Transverse colon (tissue), 4 donors: ENCODE data around the gene UGT2A1.

ENCODE experiments used
- EP300 ChIP-seq: sonication (generic); formaldehyde crosslinking; IDR thresholded peaks from one replicate; pipeline ENCODE4 v1.6.1; 2017; ENCODE audit warnings: antibody characterized with exemption, low read depth
- POLR2A ChIP-seq: fragments of 450-650 bp; IDR thresholded peaks from one replicate; pipeline ENCODE4 v1.6.1; 2016; ENCODE audit warnings: antibody characterized with exemption, mild to moderate bottlenecking, moderate library complexity
- POLR2AphosphoS5 ChIP-seq, 3 donors: sonication (generic); formaldehyde crosslinking; IDR thresholded peaks; one replicate each; pipeline ENCODE4 v1.6.1; 2016; ENCODE audit warnings: antibody characterized with exemption in 3 of 3
- TF ChIP-seq, protein P1 (sequence below), 5 experiments: fragments of 200-600 bp in 3 of 5; fragments of 450-650 bp in 2 of 5; sonication (generic) in 3 of 5; IDR thresholded peaks; 1 replicate in 2 of 5; 2 replicates in 3 of 5; pipeline ENCODE4 v1.5.1; 2016 to 2017; ENCODE audit warnings: antibody characterized with exemption in 5 of 5, inconsistent platforms in 3 of 5, mild to moderate bottlenecking in 2 of 5, moderate library complexity in 1 of 5

DNA sequence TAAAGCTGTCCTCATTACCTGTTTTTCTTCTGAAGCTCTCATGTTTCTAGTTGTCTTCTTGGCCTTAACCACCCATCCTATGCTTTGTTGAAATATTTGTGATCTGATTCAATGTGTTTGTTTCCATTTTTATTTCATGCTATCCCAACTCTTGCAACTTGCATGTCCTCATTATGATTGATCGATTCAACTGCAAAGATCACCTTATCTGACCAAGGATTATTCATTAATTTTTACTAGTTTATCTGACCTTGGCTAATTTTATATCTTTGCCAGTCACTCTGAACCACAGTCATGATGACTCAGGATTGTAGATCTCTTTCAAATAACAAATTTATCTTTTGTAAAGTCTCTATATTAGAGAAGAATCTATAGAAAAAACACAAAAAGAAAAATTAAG is 84.3 kb downstream of the UGT2A1 start:
- TF ChIP-seq, protein P1, sequence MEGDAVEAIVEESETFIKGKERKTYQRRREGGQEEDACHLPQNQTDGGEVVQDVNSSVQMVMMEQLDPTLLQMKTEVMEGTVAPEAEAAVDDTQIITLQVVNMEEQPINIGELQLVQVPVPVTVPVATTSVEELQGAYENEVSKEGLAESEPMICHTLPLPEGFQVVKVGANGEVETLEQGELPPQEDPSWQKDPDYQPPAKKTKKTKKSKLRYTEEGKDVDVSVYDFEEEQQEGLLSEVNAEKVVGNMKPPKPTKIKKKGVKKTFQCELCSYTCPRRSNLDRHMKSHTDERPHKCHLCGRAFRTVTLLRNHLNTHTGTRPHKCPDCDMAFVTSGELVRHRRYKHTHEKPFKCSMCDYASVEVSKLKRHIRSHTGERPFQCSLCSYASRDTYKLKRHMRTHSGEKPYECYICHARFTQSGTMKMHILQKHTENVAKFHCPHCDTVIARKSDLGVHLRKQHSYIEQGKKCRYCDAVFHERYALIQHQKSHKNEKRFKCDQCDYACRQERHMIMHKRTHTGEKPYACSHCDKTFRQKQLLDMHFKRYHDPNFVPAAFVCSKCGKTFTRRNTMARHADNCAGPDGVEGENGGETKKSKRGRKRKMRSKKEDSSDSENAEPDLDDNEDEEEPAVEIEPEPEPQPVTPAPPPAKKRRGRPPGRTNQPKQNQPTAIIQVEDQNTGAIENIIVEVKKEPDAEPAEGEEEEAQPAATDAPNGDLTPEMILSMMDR (IDR thresholded peaks at IDR 0.05) = no peak
- no peak for TF ChIP-seq POLR2A
- TF ChIP-seq POLR2AphosphoS5 (IDR thresholded peaks at IDR 0.05) = no peak
- no peak for TF ChIP-seq EP300
